Stimulated activated CD4-positive, alpha-beta T cell treated with anti-CD3 and anti-CD28 coated beads, Interleukin-2, amount 100 ng/mL, for 4 hours (primary cell): ENCODE measurements around the gene CLCN7.
"Not testable (repeated sequence)": the region's sequence is repeated elsewhere in the genome, so short reads cannot be mapped to it uniquely, and the experiment has no call there.

Experiments used
- DNase-seq: peaks from one replicate; pipeline ENCODE4 v3.0.0-alpha.2; 2020; ENCODE audit warnings: low read depth

Gene CLCN7

GRCh38 chr16:1487395-1488053 lies 12.7 kb upstream of the CLCN7 start:
- DNase-seq = no peak

DNA sequence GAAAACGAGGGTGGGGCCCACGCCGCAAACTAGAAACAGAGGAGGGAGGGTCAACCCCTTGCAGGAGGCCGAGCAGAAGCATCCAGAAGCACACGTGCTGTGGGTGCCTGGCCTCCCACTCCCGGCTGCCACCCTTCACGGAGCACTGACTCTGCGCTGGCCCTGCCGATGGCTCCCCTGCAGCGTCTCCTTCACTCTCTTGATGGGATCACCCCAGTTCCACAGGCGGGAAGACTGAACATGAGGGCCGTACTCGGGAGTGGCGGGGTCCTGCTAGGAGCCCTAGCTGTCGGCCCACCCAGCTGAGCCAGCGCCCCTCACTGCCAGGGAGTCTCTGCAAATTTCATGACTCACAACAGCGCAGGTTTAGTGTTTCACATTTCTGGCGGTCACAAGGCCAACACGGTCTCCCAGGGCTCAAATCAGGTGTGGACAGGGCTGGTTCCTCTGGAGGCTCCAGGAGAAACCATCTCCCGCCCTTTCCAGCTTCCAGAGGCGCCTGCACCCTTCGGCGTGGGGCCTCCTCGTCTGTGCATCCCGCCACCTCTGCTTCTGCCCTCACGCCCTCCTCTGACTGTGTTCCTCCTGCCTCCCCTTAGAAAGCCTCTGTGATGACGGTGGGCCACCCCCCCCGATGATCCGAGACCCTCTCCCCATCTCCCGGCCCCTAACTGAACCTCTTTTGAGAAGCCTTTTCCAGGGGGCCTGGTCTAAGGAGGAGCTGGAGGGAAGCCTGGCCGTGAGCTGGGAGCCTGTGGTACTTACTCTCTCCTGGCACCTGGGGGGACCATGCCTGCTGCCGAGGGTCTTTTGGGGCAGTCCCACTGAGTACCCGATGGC lies 11.9 kb upstream of the CLCN7 start:
- no peak for DNase-seq

DNA sequence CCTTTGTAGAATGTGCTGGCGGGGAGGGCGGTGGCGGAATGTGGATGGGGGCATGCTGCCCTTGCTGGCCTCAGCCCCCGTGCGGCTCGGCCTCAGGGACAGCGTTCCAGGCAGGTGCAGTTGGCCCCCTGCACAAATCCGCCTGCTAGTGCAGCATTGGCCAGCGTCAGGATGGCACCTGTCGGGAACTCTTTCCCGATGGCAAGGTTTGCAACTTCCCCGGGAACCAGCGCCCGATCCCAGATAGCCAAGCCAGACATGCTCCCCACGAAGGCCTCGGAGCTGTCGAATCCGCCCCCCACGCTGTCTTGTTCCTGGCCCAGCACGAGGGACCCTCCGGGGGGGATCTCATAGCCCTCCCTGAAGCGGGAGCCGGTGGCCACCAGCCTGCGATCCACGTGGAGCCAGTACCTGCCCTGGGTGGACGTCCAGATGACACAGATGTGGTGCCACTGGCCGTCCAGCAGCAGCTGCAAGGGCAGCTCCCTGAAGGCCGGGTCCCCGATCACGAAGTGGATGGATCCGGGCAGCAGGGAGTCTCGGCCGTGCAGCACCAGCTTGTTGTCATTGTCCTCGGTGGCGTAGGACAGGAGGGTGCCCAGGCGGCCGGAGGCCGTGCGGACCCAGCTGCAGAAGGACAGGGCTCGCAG lies 11.1 kb upstream of the CLCN7 start:
- DNase-seq = no peak

DNA sequence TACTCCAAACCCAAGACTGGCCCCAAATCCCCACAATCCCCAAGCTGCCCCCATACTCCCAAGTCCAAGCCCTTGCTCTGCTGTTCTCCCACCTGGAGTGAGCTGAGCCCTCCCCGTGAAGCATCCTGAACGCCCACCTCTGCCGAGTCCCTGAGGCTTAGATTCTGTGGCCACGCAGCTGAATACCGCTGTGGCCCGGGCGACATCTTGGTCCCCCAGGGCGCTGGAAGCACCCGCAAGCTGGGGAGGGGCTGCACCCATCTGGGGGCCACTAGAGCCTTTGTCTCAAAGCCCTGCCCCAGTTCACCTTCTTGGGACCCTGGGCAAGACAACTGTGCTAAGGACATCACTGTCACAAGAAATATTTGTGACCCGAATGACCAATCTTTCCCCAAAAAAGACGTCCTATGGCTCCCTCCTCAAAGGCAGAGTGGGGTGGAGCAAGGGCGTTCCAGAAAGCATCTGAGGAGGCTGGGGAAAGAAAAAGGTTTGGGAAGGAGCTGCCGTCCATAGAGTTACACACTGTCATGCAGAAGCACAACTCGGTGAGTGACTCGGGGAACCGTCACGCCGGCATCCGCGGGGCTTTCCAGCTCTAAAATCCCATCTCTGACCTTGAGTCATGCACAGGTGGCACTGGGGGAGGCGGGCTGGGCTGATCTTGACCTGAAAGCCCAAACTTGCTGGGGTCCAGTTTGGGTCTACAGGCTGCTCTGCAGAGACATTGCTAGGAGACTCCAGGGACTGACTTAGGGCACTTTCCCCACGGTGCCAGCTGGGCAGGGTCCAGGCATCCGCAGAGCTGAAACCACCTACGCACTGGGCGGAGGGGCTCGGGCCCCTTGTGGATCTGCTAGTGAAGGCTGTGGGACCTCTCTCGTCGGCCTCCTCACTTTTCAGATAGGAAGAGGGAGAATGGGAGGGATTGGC lies 7.3 kb upstream of the CLCN7 start:
- no peak for DNase-seq

- not testable (repeated sequence) for DNase-seq
These were observed 4.1 kb upstream of the CLCN7 start for GRCh38 chr16:1478937-1479336.

DNA sequence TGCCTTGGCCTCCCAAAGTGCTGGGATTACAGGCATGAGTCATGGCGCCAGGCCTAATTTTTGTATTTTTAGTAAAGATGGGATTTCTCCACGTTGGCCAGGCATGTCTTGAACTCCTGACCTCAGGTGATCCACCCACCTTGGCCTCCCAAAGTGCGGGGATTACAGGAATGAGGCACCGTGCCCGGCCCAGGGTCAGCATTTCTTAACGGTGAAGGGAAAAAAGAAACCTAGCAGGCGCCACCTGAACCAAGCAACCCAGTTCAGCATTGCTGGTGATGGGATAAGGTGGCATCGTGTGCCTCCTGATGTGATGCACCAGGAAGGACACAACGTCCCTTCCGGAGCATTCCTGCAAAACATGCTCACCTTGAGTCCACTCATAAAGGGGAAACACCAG lies 2.2 kb upstream of the CLCN7 start:
- DNase-seq = no peak

DNA sequence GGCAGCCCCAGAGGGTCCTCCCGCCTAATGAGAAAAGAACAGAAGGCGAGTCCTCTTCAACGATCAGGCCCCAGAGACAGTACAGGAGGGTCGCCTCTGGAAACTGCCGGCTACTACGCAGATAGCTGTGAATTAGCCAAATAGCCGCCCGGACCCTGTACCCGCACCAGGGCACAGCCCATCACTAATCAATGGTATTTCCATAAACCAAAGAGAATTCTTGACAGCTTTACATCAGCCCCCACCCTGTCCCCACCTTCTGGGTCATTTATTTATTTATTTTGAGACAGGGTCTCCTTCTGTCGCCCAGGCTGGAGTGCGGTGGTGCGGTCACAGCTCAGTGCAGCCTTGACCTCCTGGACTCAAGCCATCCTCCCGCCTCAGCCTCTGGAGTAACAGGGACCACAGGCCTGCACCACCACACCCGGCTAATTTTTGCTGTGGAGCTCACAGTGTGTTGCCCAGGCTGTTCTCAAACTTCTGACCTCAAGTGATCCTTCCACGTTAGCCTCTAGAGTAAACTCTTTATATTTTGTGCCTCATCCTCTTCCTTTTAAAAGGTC lies 805 bp upstream of the CLCN7 start:
- DNase-seq = no peak

DNA sequence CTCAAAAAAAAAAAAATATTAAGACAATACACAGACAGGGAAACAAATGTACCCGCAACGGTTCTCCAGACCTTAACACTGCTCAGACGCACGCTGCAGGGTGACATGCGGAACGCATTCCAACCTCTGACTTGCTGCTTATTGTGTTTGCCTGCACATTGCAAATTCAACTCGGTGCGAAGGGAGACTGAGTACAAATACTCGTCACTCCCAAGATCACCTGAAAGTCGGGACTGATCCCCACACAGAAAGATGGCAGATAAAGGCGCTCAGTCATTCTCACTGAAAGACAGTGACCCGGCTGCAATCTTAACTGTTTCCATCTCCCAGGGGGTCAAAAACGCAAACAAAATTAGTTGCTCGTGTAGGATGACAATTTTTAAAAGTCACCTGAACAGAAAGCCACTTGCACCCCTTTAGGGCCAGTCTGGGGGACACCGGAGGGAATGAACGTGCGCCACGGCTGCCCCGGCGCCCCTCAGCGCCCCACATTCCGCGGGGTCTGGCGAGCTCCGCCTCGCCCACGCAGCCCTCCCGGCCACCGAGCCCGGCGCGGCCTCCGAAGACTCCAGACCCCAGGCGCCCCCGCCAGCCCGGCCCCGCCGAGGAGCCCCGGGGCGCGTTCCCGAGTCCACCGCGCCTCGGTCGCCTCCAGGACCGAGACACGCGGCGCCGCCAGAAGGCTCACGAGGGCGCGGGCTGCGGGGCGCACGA lies 589 bp downstream of the CLCN7 start:
- no peak for DNase-seq

GRCh38 chr16:1472974-1473373 lies 1.9 kb downstream of the CLCN7 start:
- no peak for DNase-seq

DNA sequence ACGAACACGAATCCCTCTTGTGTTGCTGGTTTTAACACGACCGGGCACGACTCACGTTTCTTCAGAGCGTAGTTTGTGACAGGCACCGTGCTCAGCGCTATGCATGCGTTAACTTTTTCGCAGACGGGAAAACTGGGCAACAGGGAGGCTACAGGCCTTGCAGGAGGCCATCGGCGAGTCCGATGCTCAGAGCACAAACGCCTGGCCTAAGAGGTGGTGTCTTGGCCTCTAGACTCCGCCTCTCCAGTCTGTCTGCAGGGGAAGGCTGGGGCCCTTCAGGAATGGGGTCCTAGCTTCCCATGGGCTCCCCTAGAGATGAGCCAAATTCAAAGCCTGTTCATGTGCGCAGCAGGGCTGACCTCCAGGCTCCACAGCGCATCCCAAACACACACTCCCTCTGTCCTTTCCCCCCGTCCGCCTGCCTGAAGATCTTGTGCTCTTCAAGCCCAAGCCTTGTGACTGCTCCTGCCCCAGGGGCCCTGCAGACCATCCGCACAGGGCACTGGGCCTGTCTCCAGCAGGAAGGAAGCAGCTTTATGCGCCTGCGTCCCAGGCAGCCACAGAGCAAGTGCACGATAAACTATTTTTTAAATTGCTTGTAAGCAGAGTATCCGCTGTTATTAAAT lies 3.1 kb downstream of the CLCN7 start:
- DNase-seq = no peak

DNA sequence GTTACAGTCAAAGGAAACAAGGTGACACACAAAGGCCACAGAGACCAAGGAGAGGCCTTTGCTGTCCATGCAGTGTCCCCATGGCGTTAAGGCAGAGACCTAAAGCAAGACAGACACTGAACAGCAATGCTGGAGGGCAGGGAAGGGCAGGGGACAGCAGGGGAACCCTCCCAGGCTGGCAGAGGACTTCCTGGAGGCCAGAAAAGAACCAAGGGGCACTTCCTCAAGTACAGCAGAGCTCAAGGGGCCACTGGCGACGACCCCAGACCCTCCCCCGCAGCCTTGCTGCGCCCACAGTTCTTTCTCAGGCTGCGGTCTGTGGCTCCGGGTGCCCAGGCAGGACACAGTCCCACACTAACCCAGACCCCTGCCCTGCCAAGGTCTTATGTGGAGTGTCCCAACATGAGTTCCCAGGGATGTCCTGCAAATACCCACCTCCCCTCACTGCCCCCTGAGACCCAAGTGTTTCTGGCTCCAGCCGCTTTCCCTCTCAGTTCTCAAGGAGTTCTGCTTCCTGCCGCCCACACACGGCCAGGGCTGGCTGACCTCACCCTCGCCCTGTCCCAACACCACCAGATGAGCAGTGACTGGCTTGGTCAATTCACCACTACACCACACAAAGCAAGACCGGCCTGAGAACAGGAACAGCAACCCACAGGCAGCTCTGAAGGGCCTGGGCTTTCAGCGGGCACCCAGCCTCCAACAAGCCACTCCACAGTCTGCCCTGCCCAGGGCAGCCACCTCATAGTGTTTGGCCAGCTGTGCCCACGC lies 4.2 kb downstream of the CLCN7 start:
- DNase-seq = no peak

DNA sequence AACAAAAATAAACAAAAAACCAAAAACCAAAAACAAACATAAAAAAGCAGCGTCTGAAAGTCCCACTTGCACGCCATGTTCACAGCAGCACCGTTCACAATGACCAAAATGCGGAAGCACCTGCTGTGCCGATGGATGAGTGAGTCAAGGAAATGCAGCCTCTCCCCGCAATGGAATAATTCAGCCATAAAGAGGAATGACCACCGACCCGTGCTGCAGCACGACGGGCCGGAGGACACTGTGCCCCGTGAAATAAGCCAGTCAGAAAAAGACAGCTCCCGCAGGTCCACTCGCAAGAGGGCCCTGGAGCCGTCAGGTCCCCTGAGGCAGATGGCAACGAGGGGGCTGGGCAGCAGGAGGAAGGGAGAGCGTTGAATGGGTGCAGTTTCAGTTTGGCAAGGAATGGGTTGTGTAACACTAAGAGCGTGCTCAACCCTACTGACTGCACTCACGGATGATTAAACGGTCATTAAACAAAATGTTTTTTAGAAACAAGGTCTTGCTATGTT lies 5.1 kb downstream of the CLCN7 start:
- no peak for DNase-seq

DNA sequence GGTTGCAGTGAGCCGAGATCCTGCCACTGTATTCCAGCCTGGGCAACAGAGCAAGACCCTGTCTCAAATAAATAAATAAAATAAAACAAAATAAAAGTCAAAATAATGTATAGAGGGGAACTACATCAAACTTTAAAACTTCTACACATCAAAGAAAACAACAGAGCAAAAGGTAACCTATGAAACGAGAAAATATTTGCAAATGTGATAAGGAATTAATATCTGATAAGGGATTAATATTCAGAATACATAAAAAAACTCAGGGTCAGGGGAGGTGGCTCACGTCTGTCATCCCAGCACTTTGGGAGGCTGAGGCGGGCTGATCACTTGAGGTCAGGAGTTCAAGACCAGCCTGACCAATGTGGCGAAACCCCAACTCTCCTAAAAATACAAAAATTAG lies 5.7 kb downstream of the CLCN7 start:
- DNase-seq = not testable (repeated sequence)

DNA sequence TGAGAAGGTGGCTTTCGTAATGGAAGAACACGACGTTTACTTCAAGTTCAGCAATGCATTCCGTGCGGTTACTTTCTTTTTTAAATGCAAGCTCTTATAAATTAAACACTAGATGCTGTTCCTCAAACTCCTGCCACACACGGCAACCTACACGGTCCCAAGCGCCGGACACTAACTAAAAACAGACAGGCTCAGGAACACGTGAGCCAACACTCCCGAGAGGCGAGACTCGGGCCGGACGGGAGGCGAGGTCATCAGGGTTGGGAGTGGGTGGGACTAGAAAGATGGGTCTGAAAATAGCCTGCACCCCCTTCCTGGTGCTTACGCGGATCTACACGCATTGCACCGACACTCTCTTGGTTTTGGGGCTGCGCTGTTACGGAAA lies 6.4 kb downstream of the CLCN7 start:
- DNase-seq = no peak

GRCh38 chr16:1466968-1467521 lies 7.8 kb downstream of the CLCN7 start:
- DNase-seq = no peak

DNA sequence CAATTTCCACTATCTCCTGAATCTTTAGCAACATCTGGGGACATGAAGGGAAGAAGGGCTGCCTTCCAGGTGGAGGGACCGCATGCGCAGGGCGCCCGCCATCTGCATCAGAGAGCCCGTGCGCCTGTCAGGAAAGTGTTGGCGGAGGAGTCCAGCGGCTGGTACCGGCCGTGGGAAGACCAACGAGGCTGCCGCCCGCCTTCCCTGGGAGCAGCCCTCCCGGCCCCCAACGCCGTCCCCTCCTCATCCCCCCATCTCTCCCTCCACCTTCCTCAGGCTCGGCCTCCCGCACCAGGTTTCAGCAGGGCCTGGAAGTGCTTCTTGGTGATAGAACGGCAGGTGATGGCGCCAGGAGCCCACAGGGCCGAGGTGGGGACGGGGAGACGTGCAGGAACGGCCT lies 8.8 kb downstream of the CLCN7 start:
- no peak for DNase-seq

DNA sequence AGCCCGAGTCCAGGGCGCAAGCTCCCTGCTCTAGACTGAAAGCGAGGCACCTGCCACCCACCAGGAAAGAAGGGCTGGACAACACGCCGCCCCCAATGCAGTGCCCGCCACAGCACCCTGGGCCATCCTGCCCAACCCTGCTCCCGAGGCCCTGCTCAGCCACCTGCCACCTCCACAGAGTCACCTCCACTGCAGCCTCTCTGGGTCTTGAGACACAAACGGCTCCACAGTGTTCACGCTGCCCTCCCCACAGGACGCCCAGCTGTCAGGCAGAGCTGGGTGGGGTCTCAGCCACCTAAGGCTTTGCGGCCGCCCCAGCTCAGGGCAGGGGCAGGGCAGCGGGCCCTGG lies 9.3 kb downstream of the CLCN7 start:
- no peak for DNase-seq

- DNase-seq = no peak
These were observed 9.8 kb downstream of the CLCN7 start for GRCh38 chr16:1464894-1465566.
